Activated CD4-positive, alpha-beta T cell treated with anti-CD3 and anti-CD28 coated beads for 36 hours (primary cell): ENCODE measurements around the gene ST6GALNAC6. TPM values are rescaled to one million over a fixed set of nuclear protein-coding genes. Genes with fewer than 3 reads are reported as not detected.

Experiments used
- ATAC-seq: fragments of 200-7000 bp; cut with Tn5 transposase; one replicate; pipeline ENCODE4 v1.10.0; 2021; ENCODE audit warnings: mild to moderate bottlenecking, moderate library complexity
- CTCF ChIA-PET: fragments of 350-600 bp; sonication (Branson Sonifier 250); formaldehyde crosslinking; loops from one replicate; lab custom pipeline; 2021; ENCODE audit warnings: antibody characterized with exemption; lab: Charles Lee
- POLR2A ChIA-PET: fragments of 350-600 bp; sonication (Branson Sonifier 250); formaldehyde crosslinking; loops from one replicate; lab custom pipeline; 2021; ENCODE audit warnings: antibody characterized with exemption, inconsistent platforms; lab: Charles Lee
- DNase-seq: peaks from one replicate; pipeline ENCODE4 v3.0.0-alpha.2; 2020
- H3K27ac Mint-ChIP-seq: one replicate; pipeline ENCODE4 v1.8.0; 2021; ENCODE audit warnings: mixed read lengths
- H3K27me3 Mint-ChIP-seq: one replicate; pipeline ENCODE4 v1.8.0; 2021; ENCODE audit warnings: mixed read lengths
- H3K36me3 Mint-ChIP-seq: one replicate; pipeline ENCODE4 v1.8.0; 2021; ENCODE audit warnings: low read depth, mixed read lengths
- H3K4me1 Mint-ChIP-seq: one replicate; pipeline ENCODE4 v1.8.0; 2021; ENCODE audit warnings: mixed read lengths
- H3K4me3 Mint-ChIP-seq: one replicate; pipeline ENCODE4 v1.8.0; 2021; ENCODE audit warnings: mild to moderate bottlenecking, moderate library complexity, mixed read lengths
- H3K9me3 Mint-ChIP-seq: one replicate; pipeline ENCODE4 v1.8.0; 2021; ENCODE audit warnings: low read depth, mixed read lengths
- intact Hi-C, 2 experiments: fragments of 100-400 bp; cut with DNase I in 1 of 2; cut with micrococcal nuclease in 1 of 2; formaldehyde crosslinking; loops; one replicate each; pipeline versions ENCODE4 v1.14.2 to v1.15.1; 2022 to 2024; cut with DNase I, micrococcal nuclease
- total RNA-seq, 2 experiments: library from RNA; stranded (reverse); gene quantifications; one replicate each; pipeline ENCODE4 v1.2.3, GENCODE V29; 2021

ST6GALNAC6 gene
- total RNA-seq, 2 experiments from 2014 or later: 46.3 to 63.3 TPM

- CTCF ChIA-PET: interaction anchor here (0.6 to 1.5 kb wide), 6 partner anchors 17 to 131 kb away, joined by 3 to 4 read pairs (median 4); partner anchors contain the start of gene TOR2A
- DNase-seq: peak; percentile 60
- POLR2A ChIA-PET: interaction anchor here (0.6 to 2.3 kb wide), 6 partner anchors 10 to 646 kb away, joined by 3 to 7 read pairs (median 3); no protein-coding TSS in a partner anchor
Observed at GRCh38 chr9:127865645-127866464, 33.5 kb downstream of the ST6GALNAC6 start.

GRCh38 chr9:127863191-127863621, 36.2 kb downstream of the ST6GALNAC6 start:
- Mint-ChIP-seq H3K27ac (no peak overlapping the region), H3K27me3 (no peaks in the 10 kb centered on the region), H3K4me1 (peaks cover 41% of the 10 kb centered on the region), H3K9me3 (no peaks in the 10 kb centered on the region), H3K4me3 (no peak overlapping the region), H3K36me3 (no peaks in the 10 kb centered on the region)
- ChIA-PET POLR2A (interaction anchor here (2.3 kb wide), 1 partner anchor 8 kb away, joined by 7 read pairs; no protein-coding TSS in a partner anchor), CTCF (interaction anchor here (0.5 to 3.0 kb wide), 7 partner anchors 9 to 134 kb away, joined by 3 to 8 read pairs (median 4); partner anchors contain the start of genes ENG and TOR2A)
- no peak for DNase-seq
- intact Hi-C loops: no loop called here
- no peak for ATAC-seq

More at GRCh38 chr9:127865645-127866464, 33.5 kb downstream of the ST6GALNAC6 start:
- H3K27ac Mint-ChIP-seq: peak overlapping the region; percentile 4
- no peak overlapping the region for H3K4me3 Mint-ChIP-seq
- no peaks in the 10 kb centered on the region for H3K36me3 Mint-ChIP-seq
- no peaks in the 10 kb centered on the region for H3K27me3 Mint-ChIP-seq
- intact Hi-C loops: loop anchor here (1.0 to 5.0 kb wide), 4 partner anchors 79 to 364 kb away; partner anchors contain the start of genes CDK9 (in 2 of the 2) and TOR2A (in 1 of the 2)
- peaks cover 38% of the 10 kb centered on the region for H3K4me1 Mint-ChIP-seq
- H3K9me3 Mint-ChIP-seq: no peaks in the 10 kb centered on the region
- peak; percentile 75 for ATAC-seq

GRCh38 chr9:127862075-127863011, 37.1 kb downstream of the ST6GALNAC6 start:
- no peak overlapping the region for H3K4me3 Mint-ChIP-seq
- ATAC-seq (peak; percentile 20), DNase-seq (peak; percentile 43)
- intact Hi-C loops: no loop called here
- H3K9me3 Mint-ChIP-seq: no peaks in the 10 kb centered on the region
- ChIA-PET POLR2A (no interaction called here), CTCF (interaction anchor here (0.5 to 3.9 kb wide), 8 partner anchors 7 to 155 kb away, joined by 3 to 14 read pairs (median 5); partner anchors contain the start of genes ENG and TOR2A)
- H3K36me3 Mint-ChIP-seq: no peaks in the 10 kb centered on the region
- peaks cover 41% of the 10 kb centered on the region for H3K4me1 Mint-ChIP-seq
- no peaks in the 10 kb centered on the region for H3K27me3 Mint-ChIP-seq
- H3K27ac Mint-ChIP-seq: peak overlapping the region; percentile 51

GRCh38 chr9:127860779-127861178, 38.6 kb downstream of the ST6GALNAC6 start:
- intact Hi-C loops: no loop called here
- no peaks in the 10 kb centered on the region for H3K27me3 Mint-ChIP-seq
- POLR2A ChIA-PET: interaction anchor here (0.6 kb wide), 1 partner anchor 33 kb away, joined by 4 read pairs; no protein-coding TSS in a partner anchor
- no peaks in the 10 kb centered on the region for H3K36me3 Mint-ChIP-seq
- CTCF ChIA-PET: interaction anchor here (3.9 kb wide), 1 partner anchor 9 kb away, joined by 14 read pairs; no protein-coding TSS in a partner anchor
- ATAC-seq: no peak
- H3K4me3 Mint-ChIP-seq: no peak overlapping the region
- no peak for DNase-seq
- no peak overlapping the region for H3K27ac Mint-ChIP-seq
- H3K4me1 Mint-ChIP-seq: peaks cover 37% of the 10 kb centered on the region
- no peaks in the 10 kb centered on the region for H3K9me3 Mint-ChIP-seq

GRCh38 chr9:127860260-127860659, 39.1 kb downstream of the ST6GALNAC6 start:
- Mint-ChIP-seq H3K27me3 (no peaks in the 10 kb centered on the region), H3K27ac (no peak overlapping the region), H3K9me3 (no peaks in the 10 kb centered on the region), H3K36me3 (no peaks in the 10 kb centered on the region), H3K4me3 (no peak overlapping the region), H3K4me1 (peaks cover 33% of the 10 kb centered on the region)
- ChIA-PET POLR2A (no interaction called here), CTCF (interaction anchor here (3.9 kb wide), 1 partner anchor 9 kb away, joined by 14 read pairs; no protein-coding TSS in a partner anchor)
- intact Hi-C loops: no loop called here
- DNase-seq (no peak), ATAC-seq (no peak)

- H3K9me3 Mint-ChIP-seq: no peaks in the 10 kb centered on the region
- no peak overlapping the region for H3K27ac Mint-ChIP-seq
- DNase-seq (no peak), ATAC-seq (no peak)
- no peak overlapping the region for H3K4me3 Mint-ChIP-seq
- peaks cover 2% of the 10 kb centered on the region for H3K36me3 Mint-ChIP-seq
- ChIA-PET POLR2A (no interaction called here), CTCF (interaction anchor here (3.2 to 3.9 kb wide), 2 partner anchors 12 kb away, joined by 14 read pairs; no protein-coding TSS in a partner anchor)
- H3K4me1 Mint-ChIP-seq: peaks cover 34% of the 10 kb centered on the region
- intact Hi-C loops: no loop called here
- no peaks in the 10 kb centered on the region for H3K27me3 Mint-ChIP-seq
Observed at GRCh38 chr9:127858041-127858512, 41.3 kb downstream of the ST6GALNAC6 start.

- intact Hi-C loops: no loop called here
- no peak for ATAC-seq
- Mint-ChIP-seq H3K9me3 (no peaks in the 10 kb centered on the region), H3K27ac (no peak overlapping the region), H3K4me1 (peaks cover 32% of the 10 kb centered on the region), H3K36me3 (peaks cover 5% of the 10 kb centered on the region), H3K27me3 (no peaks in the 10 kb centered on the region), H3K4me3 (no peak overlapping the region)
- no peak for DNase-seq
- ChIA-PET POLR2A (no interaction called here), CTCF (interaction anchor here (0.6 to 3.2 kb wide), 2 partner anchors 12 to 228 kb away, joined by 3 to 14 read pairs; no protein-coding TSS in a partner anchor)
Observed at GRCh38 chr9:127857278-127857677, 42.1 kb downstream of the ST6GALNAC6 start.

GRCh38 chr9:127856729-127857116, 42.7 kb downstream of the ST6GALNAC6 start:
- ATAC-seq: no peak
- no peak overlapping the region for H3K27ac Mint-ChIP-seq
- intact Hi-C loops: no loop called here
- CTCF ChIA-PET: interaction anchor here (0.6 to 3.2 kb wide), 2 partner anchors 13 to 228 kb away, joined by 3 to 14 read pairs; no protein-coding TSS in a partner anchor
- POLR2A ChIA-PET: no interaction called here
- H3K36me3 Mint-ChIP-seq: peaks cover 9% of the 10 kb centered on the region
- H3K9me3 Mint-ChIP-seq: no peaks in the 10 kb centered on the region
- H3K27me3 Mint-ChIP-seq: no peaks in the 10 kb centered on the region
- peaks cover 32% of the 10 kb centered on the region for H3K4me1 Mint-ChIP-seq
- H3K4me3 Mint-ChIP-seq: no peak overlapping the region
- no peak for DNase-seq

- no peaks in the 10 kb centered on the region for H3K9me3 Mint-ChIP-seq
- H3K4me1 Mint-ChIP-seq: peaks cover 28% of the 10 kb centered on the region
- ChIA-PET POLR2A (interaction anchor here (1.9 kb wide), 1 partner anchor 8 kb away, joined by 7 read pairs; no protein-coding TSS in a partner anchor), CTCF (interaction anchor here (0.7 to 3.2 kb wide), 2 partner anchors 13 to 1774 kb away, joined by 3 to 14 read pairs; no protein-coding TSS in a partner anchor)
- DNase-seq (no peak), ATAC-seq (no peak)
- no peak overlapping the region for H3K4me3 Mint-ChIP-seq
- intact Hi-C loops: no loop called here
- H3K27ac Mint-ChIP-seq: no peak overlapping the region
- H3K36me3 Mint-ChIP-seq: peaks cover 9% of the 10 kb centered on the region
- no peaks in the 10 kb centered on the region for H3K27me3 Mint-ChIP-seq
Observed at GRCh38 chr9:127856094-127856728, 43.2 kb downstream of the ST6GALNAC6 start.

GRCh38 chr9:127855522-127855921, 43.9 kb downstream of the ST6GALNAC6 start:
- Mint-ChIP-seq H3K4me3 (no peak overlapping the region), H3K4me1 (peaks cover 23% of the 10 kb centered on the region), H3K9me3 (peaks cover 2% of the 10 kb centered on the region), H3K27ac (no peak overlapping the region), H3K36me3 (peaks cover 11% of the 10 kb centered on the region), H3K27me3 (no peaks in the 10 kb centered on the region)
- ChIA-PET CTCF (interaction anchor here (0.7 to 3.2 kb wide), 5 partner anchors 9 to 330 kb away, joined by 3 to 14 read pairs (median 3); no protein-coding TSS in a partner anchor), POLR2A (interaction anchor here (1.9 kb wide), 1 partner anchor 9 kb away, joined by 7 read pairs; no protein-coding TSS in a partner anchor)
- no peak for ATAC-seq
- intact Hi-C loops: no loop called here
- DNase-seq: no peak
